Osteocyte (in vitro differentiated cells): ENCODE data around the gene GLIS1. TPM values are rescaled to one million over a fixed set of nuclear protein-coding genes. Genes with fewer than 3 reads are reported as not detected.

Source experiments
- DNase-seq: peaks from one replicate; pipeline ENCODE4 v3.0.0; 2021; ENCODE audit warnings: mixed read lengths; ENCODE audit not compliant: unreplicated experiment; ENCODE audit errors: extremely low spot score
- H3K27ac Mint-ChIP-seq: one replicate; pipeline ENCODE4 v1.8.0; 2021; ENCODE audit warnings: mild to moderate bottlenecking, mixed read lengths; ENCODE audit not compliant: unreplicated experiment
- H3K27me3 Mint-ChIP-seq: one replicate; pipeline ENCODE4 v1.8.0; 2021; ENCODE audit warnings: mixed read lengths; ENCODE audit not compliant: unreplicated experiment
- H3K36me3 Mint-ChIP-seq: one replicate; pipeline ENCODE4 v1.8.0; 2021; ENCODE audit warnings: mixed read lengths; ENCODE audit not compliant: unreplicated experiment
- H3K4me1 Mint-ChIP-seq: one replicate; pipeline ENCODE4 v1.8.0; 2021; ENCODE audit warnings: mixed read lengths; ENCODE audit not compliant: unreplicated experiment
- H3K4me3 Mint-ChIP-seq: one replicate; pipeline ENCODE4 v1.8.0; 2021; ENCODE audit warnings: mild to moderate bottlenecking, moderate library complexity, mixed read lengths; ENCODE audit not compliant: unreplicated experiment
- H3K9me3 Mint-ChIP-seq: one replicate; pipeline ENCODE4 v1.8.0; 2021; ENCODE audit warnings: mixed read lengths; ENCODE audit not compliant: unreplicated experiment
- CTCF ChIP-seq: fragments of 200-600 bp; sonication (generic); IDR thresholded peaks from 2 replicates; pipeline ENCODE4 v1.5.0; 2021; ENCODE audit warnings: antibody characterized with exemption, mild to moderate bottlenecking, moderate library complexity
- total RNA-seq: library from RNA; stranded (reverse); gene quantifications from 2 replicates; pipeline ENCODE4 v1.2.1, GENCODE V29; 2021

Gene GLIS1
- total RNA-seq, 1 donor from 2014 or later = 38.3 TPM

DNA sequence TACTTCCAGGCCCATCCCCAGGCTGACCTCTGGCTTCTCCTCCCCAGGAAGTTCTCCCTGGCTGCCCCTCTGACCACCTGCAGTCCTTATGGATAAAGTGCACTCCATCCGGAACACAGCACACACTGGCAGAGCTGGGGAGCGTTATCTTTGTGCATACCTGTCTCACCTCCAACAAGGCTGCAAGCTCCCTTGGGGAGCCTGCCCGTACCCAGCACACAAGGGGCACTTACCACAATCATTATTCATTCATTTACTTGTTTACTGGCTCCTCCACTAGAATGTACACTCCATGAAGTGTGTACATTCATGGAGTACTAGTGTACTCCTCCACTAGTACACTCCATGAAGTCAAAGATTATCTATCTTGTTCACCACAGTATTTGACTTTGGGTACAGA lies 30.3 kb downstream of the GLIS1 start:
- peaks cover 7% of the 10 kb centered on the region for H3K36me3 Mint-ChIP-seq
- TF ChIP-seq CTCF = no peak
- no peak for DNase-seq
- H3K27ac Mint-ChIP-seq = no peak overlapping the region
- H3K4me1 Mint-ChIP-seq = peaks cover 38% of the 10 kb centered on the region
- no peak overlapping the region for H3K4me3 Mint-ChIP-seq
- no peaks in the 10 kb centered on the region for H3K9me3 Mint-ChIP-seq
- no peaks in the 10 kb centered on the region for H3K27me3 Mint-ChIP-seq

DNA sequence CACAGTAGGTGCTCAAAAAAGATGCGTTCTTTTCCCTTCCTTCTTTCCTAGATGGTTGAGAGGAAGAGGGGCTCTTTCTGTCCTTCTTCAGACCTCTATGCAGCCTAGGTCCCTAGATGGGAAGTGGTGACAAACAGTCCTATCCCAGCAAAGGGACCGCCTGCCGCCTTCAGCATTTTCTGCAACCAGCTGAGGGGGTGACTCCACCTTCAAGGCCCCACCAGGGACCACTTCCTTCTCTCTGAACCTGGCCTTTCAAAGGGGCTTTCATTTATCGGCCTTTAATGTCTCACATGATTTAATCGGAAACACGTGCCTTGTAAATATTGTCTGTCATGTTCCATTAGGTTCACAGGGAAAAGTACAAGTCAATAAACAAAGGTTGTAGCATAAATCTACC lies 32.6 kb downstream of the GLIS1 start:
- peaks cover 2% of the 10 kb centered on the region for H3K36me3 Mint-ChIP-seq
- peaks cover 40% of the 10 kb centered on the region for H3K4me1 Mint-ChIP-seq
- peak overlapping the region; percentile 23 for H3K27ac Mint-ChIP-seq
- TF ChIP-seq CTCF = no peak
- no peaks in the 10 kb centered on the region for H3K27me3 Mint-ChIP-seq
- H3K4me3 Mint-ChIP-seq = no peak overlapping the region
- DNase-seq = no peak
- no peaks in the 10 kb centered on the region for H3K9me3 Mint-ChIP-seq

- Mint-ChIP-seq H3K4me1 (peaks cover 36% of the 10 kb centered on the region), H3K27me3 (no peaks in the 10 kb centered on the region), H3K36me3 (peaks cover 5% of the 10 kb centered on the region), H3K4me3 (no peak overlapping the region), H3K9me3 (no peaks in the 10 kb centered on the region), H3K27ac (peak overlapping the region; percentile 4)
- DNase-seq = no peak
- no peak for TF ChIP-seq CTCF
Observed at GRCh38 chr1:53705446-53706096, 33.4 kb downstream of the GLIS1 start.

DNA sequence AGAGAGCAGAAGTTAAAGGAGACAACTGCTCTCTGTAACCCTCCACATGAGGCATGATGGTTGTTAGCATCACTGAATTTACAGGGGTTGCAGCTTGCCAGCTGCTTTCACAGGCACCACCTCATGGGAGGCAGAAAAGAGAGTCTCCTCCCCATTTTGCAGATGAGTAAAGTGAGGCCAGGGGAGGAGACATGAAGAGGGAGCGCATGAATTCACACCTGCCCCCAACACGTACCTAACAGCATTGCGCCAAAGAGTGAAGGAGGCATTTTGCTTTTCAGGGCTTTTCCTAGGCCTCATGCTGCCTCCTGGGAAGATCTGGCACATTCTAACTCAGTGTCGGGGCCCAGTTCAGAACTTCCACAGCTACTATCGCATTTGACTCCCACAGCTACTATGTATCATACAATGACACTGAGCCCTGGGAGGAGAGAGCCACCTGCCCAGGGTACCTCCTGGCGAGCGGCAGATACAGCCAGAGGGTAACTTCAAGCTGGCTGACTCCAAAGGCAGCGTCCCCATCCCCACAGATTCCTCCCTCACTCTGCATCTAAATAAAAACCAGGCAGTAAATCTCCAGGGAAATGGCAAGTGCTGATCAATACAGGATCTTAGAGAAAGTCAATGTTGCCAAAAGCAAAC lies 34.0 kb downstream of the GLIS1 start:
- peaks cover 10% of the 10 kb centered on the region for H3K36me3 Mint-ChIP-seq
- H3K4me3 Mint-ChIP-seq = no peak overlapping the region
- no peaks in the 10 kb centered on the region for H3K9me3 Mint-ChIP-seq
- H3K4me1 Mint-ChIP-seq = peaks cover 36% of the 10 kb centered on the region
- H3K27ac Mint-ChIP-seq = no peak overlapping the region
- TF ChIP-seq CTCF = no peak
- H3K27me3 Mint-ChIP-seq = no peaks in the 10 kb centered on the region
- no peak for DNase-seq

GRCh38 chr1:53704304-53704703 lies 34.7 kb downstream of the GLIS1 start:
- Mint-ChIP-seq H3K4me1 (peaks cover 33% of the 10 kb centered on the region), H3K9me3 (no peaks in the 10 kb centered on the region), H3K27me3 (no peaks in the 10 kb centered on the region), H3K36me3 (peaks cover 10% of the 10 kb centered on the region), H3K27ac (no peak overlapping the region), H3K4me3 (no peak overlapping the region)
- no peak for TF ChIP-seq CTCF
- no peak for DNase-seq
